Body of pancreas (tissue), 4 donors: ENCODE data around the gene CCT7. TPM values are rescaled to one million over a fixed set of nuclear protein-coding genes. Genes with fewer than 3 reads are reported as not detected.

Experiments
- ATAC-seq: fragments of 150-250 bp; one replicate; pipeline ENCODE4 v1.9.1; 2016
- DNase-seq, 4 donors: peaks; one replicate each; pipeline ENCODE4 v3.0.0-alpha.2; 2019
- H3K27ac ChIP-seq, 4 donors: fragments of 200-600 bp; sonication (generic); 1 replicate in 3 of 4; 2 replicates in 1 of 4; pipeline versions ENCODE4 v1.5.1 to v1.6.1; 2016 to 2019; ENCODE audit warnings: mild to moderate bottlenecking in 1 of 4, mixed read lengths in 1 of 4, moderate library complexity in 1 of 4
- H3K27me3 ChIP-seq, 2 donors: fragments of 200-600 bp; sonication (generic); one replicate each; pipeline ENCODE4 v1.6.0; 2016; ENCODE audit warnings: mild to moderate bottlenecking in 1 of 2
- H3K36me3 ChIP-seq, 2 donors: fragments of 200-600 bp; sonication (generic); replicated peaks in 1 of 2; 2 replicates each; pipeline ENCODE4 v1.5.1; 2016; ENCODE audit warnings: low read depth in 2 of 2; ENCODE audit not compliant: insufficient read depth in 1 of 2
- H3K4me1 ChIP-seq: fragments of 200-600 bp; sonication (generic); one replicate; pipeline ENCODE4 v1.6.0; 2016
- H3K4me3 ChIP-seq, 2 donors: fragments of 200-600 bp; sonication (generic); 1 replicate in 1 of 2; 2 replicates in 1 of 2; pipeline ENCODE4 v1.5.1; 2016 to 2019
- H3K9me3 ChIP-seq, 3 donors: fragments of 200-600 bp; sonication (generic); 1 replicate in 2 of 3; 2 replicates in 1 of 3; pipeline ENCODE4 v1.5.1; 2016
- POLR2A ChIP-seq, 3 donors: fragments of 450-650 bp; IDR thresholded peaks; one replicate each; pipeline ENCODE4 v1.6.1; 2016; ENCODE audit warnings: antibody characterized with exemption in 3 of 3, mild to moderate bottlenecking in 2 of 3
- WGBS, 2 donors: methylation state at CpG; one replicate each; pipeline ENCODE4 v1.1.5; 2017; 5-methylcytosine and 5-hydroxymethylcytosine counted together
- intact Hi-C: fragments of 100-400 bp; cut with DNase I; formaldehyde crosslinking; loops from one replicate; pipeline ENCODE4 v1.15.1; 2023
- total RNA-seq, 2 donors: library from RNA; depleted of rRNA; stranded (reverse); fragments of >200 nt; gene quantifications; one replicate each; pipeline ENCODE4 v1.1.0, GENCODE V29; 2016
- TF ChIP-seq, protein P1 (sequence below), 7 experiments: fragments of 450-650 bp in 4 of 7; fragments of 200-600 bp in 3 of 7; sonication (generic) in 3 of 7; IDR thresholded peaks; one replicate each; pipeline ENCODE4 v1.5.1; 2016 to 2019; ENCODE audit warnings: antibody characterized with exemption in 7 of 7

Gene CCT7
- total RNA-seq, 2 donors from 2014 or later: 88.7 to 92.3 TPM

DNA sequence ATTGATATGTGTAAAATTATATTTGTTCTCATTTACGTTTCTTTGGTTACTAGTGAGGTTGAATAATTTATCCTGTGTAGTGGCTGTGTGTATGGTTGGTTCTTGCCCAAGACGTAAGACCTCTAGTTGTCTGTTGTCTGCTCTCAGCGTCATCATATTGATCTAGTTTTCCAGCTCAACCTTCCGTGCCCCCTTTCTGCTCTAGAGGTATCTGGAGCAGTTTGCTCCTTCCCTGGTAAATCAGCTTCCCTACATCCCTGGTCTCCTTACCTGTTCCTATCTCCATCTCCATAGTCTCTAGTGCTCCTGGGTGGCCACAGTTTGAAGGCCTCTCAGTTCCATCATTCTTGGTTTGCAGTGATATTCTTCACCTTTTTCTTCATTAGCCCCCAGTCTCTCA, 18.9 kb upstream of the CCT7 start:
- TF ChIP-seq POLR2A (IDR thresholded peaks at IDR 0.05): no peak
- TF ChIP-seq, protein P1, sequence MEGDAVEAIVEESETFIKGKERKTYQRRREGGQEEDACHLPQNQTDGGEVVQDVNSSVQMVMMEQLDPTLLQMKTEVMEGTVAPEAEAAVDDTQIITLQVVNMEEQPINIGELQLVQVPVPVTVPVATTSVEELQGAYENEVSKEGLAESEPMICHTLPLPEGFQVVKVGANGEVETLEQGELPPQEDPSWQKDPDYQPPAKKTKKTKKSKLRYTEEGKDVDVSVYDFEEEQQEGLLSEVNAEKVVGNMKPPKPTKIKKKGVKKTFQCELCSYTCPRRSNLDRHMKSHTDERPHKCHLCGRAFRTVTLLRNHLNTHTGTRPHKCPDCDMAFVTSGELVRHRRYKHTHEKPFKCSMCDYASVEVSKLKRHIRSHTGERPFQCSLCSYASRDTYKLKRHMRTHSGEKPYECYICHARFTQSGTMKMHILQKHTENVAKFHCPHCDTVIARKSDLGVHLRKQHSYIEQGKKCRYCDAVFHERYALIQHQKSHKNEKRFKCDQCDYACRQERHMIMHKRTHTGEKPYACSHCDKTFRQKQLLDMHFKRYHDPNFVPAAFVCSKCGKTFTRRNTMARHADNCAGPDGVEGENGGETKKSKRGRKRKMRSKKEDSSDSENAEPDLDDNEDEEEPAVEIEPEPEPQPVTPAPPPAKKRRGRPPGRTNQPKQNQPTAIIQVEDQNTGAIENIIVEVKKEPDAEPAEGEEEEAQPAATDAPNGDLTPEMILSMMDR (IDR thresholded peaks at IDR 0.05): no peak
- no peak overlapping the region for H3K4me3 ChIP-seq
- H3K36me3 ChIP-seq: peaks cover 0 to 2% of the 10 kb centered on the region in 2 donors
- no peaks in the 10 kb centered on the region for H3K27me3 ChIP-seq
- H3K4me1 ChIP-seq: peaks cover 26% of the 10 kb centered on the region
- H3K27ac ChIP-seq: no peak overlapping the region
- intact Hi-C loops: no loop called here
- WGBS, 2 donors: 59 to 60% methylated on average over 4 of the region's 4 CpGs
- DNase-seq (no peak), ATAC-seq (no peak)
- H3K9me3 ChIP-seq: no peaks in the 10 kb centered on the region

DNA sequence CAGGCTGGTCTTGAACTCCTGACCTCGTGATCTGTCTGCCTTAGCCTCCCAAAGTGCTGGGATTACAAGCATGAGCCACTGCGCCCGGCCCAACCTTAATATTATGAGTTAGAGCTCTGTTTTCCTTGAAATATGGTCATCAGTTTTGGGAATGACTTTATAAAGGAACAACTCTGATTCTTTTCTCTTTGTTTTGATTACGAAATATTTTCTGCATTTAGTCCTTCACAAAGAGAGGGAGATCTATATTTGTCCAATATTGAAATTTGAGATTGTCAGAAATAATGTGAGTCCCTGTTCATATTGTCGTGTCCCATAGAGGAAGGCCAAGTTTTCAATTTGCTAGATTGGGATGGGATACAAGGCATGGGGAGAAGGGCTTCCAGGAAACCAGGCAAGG, 16.9 kb upstream of the CCT7 start:
- intact Hi-C loops: no loop called here
- Histone ChIP-seq H3K4me3 (no peak overlapping the region), H3K36me3 (peaks cover 0 to 5% of the 10 kb centered on the region in 2 donors), H3K27me3 (no peaks in the 10 kb centered on the region), H3K27ac (no peak overlapping the region), H3K9me3 (no peaks in the 10 kb centered on the region), H3K4me1 (peaks cover 26% of the 10 kb centered on the region)
- WGBS, 2 donors: 87 to 90% methylated on average over 5 of the region's 5 CpGs
- ATAC-seq (no peak), DNase-seq (no peak)
- no peak for TF ChIP-seq POLR2A (IDR thresholded peaks at IDR 0.05)
- TF ChIP-seq, protein P1 (IDR thresholded peaks at IDR 0.05): no peak

DNA sequence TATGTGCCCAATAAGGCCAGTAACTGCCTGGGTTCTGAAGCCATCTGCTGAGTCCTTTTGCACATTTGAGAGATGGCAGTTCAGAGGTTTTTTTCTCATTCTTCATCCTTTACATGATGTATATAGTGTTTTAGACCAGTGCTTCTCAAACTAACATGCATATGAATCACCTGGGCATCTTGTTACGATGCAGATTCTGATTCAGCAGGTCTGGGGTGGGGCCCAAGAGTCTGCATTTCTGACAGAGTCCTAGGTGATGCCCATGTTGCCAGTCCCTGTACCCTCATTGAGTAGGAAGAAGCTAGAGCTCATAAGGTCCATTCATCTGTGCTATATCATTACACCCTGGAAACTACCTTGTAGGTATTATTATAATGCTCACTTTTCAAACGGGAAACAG, 16.3 kb upstream of the CCT7 start:
- WGBS, 2 donors: 84 to 93% methylated on average over 2 of the region's 2 CpGs
- H3K9me3 ChIP-seq: no peaks in the 10 kb centered on the region
- DNase-seq (no peak), ATAC-seq (no peak)
- no peak overlapping the region for H3K4me3 ChIP-seq
- intact Hi-C loops: no loop called here
- no peak for TF ChIP-seq POLR2A (IDR thresholded peaks at IDR 0.05)
- TF ChIP-seq, protein P1 (IDR thresholded peaks at IDR 0.05): no peak
- H3K27ac ChIP-seq: no peak overlapping the region
- peaks cover 0 to 5% of the 10 kb centered on the region in 2 donors for H3K36me3 ChIP-seq
- H3K27me3 ChIP-seq: no peaks in the 10 kb centered on the region
- peaks cover 20% of the 10 kb centered on the region for H3K4me1 ChIP-seq

DNA sequence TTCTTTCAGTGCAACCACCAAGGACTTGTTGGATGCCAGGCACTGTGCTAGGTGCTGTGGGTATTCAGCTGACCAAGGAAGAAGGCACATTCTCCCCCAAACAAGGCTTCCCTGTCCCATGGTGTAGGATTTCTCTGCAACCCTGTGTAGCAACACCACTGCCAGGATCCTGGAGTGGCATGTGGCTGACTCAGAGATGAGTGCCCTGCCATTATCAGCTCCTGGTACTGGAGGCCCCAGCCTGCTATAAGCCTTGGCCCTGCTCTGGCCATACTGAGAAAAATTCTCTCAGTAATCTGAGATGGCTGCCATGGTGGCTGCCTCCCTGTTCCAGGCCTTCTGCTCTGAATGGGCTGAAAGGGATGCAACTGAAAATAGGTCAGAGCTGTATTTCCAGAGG, 15.8 kb upstream of the CCT7 start:
- no peaks in the 10 kb centered on the region for H3K9me3 ChIP-seq
- peaks cover 0 to 7% of the 10 kb centered on the region in 2 donors for H3K36me3 ChIP-seq
- H3K27me3 ChIP-seq: no peaks in the 10 kb centered on the region
- no peak for TF ChIP-seq POLR2A (IDR thresholded peaks at IDR 0.05)
- TF ChIP-seq, protein P1 (IDR thresholded peaks at IDR 0.05): no peak
- ATAC-seq (no peak), DNase-seq (no peak)
- intact Hi-C loops: no loop called here
- no peak overlapping the region for H3K4me3 ChIP-seq
- no peak overlapping the region for H3K27ac ChIP-seq
- peaks cover 19% of the 10 kb centered on the region for H3K4me1 ChIP-seq

DNA sequence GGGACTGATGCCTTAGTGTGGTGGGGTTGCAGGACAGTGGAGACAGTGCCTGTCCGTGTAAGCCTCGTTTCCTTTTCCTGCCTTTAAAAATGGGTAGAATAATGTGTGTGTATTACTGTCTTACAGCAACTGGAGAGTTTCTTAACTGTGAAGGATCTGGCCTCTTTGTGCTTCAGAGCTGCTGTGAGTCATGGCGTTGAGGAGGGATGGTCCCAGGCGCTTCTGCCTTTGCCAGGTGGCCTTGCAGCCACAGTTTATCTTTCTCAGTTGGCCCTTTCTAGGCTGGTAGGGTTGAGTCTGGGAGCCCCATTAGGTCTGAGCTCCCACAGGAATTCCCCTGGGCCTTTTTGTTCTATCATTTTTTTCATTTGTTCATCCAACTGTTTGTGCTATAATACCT, 10.3 kb upstream of the CCT7 start:
- Histone ChIP-seq H3K36me3 (peaks cover 0 to 14% of the 10 kb centered on the region in 2 donors), H3K9me3 (no peaks in the 10 kb centered on the region), H3K4me1 (no peaks in the 10 kb centered on the region), H3K27me3 (no peaks in the 10 kb centered on the region), H3K4me3 (no peak overlapping the region), H3K27ac (no peak overlapping the region)
- DNase-seq: no peak
- 85 to 90% methylated on average over 4 of the region's 4 CpGs for WGBS, 2 donors
- no peak for ATAC-seq
- no peak for TF ChIP-seq POLR2A (IDR thresholded peaks at IDR 0.05)
- TF ChIP-seq, protein P1 (IDR thresholded peaks at IDR 0.05): no peak
- intact Hi-C loops: no loop called here
